HG02642 (cell line): ENCODE measurements around the gene TOR2A.

Experiments
- ATAC-seq: cut with Tn5 transposase; IDR thresholded peaks from one replicate; pipeline ENCODE4 v1.9.1; 2021; ENCODE audit warnings: mild to moderate bottlenecking; ENCODE audit not compliant: unreplicated experiment, poor library complexity

The TOR2A gene

GRCh38 chr9:127746959-127747569 lies 12.0 kb upstream of the TOR2A start:
- no peak for ATAC-seq

GRCh38 chr9:127744398-127745110 lies 9.5 kb upstream of the TOR2A start:
- no peak for ATAC-seq

- no peak for ATAC-seq
Observed at GRCh38 chr9:127742435-127743088, 7.5 kb upstream of the TOR2A start.

GRCh38 chr9:127741831-127742434 lies 6.8 kb upstream of the TOR2A start:
- no peak for ATAC-seq

GRCh38 chr9:127739614-127740330 lies 4.7 kb upstream of the TOR2A start:
- no peak for ATAC-seq

- ATAC-seq, result no peak
Observed at GRCh38 chr9:127738666-127739065, 3.6 kb upstream of the TOR2A start.

- no peak for ATAC-seq
Observed at GRCh38 chr9:127735530-127736185, 564 bp upstream of the TOR2A start.

GRCh38 chr9:127734247-127734746 lies 797 bp downstream of the TOR2A start:
- ATAC-seq, result no peak

GRCh38 chr9:127733614-127734013 lies 1.5 kb downstream of the TOR2A start:
- ATAC-seq, result no peak

- ATAC-seq, result no peak
Observed at GRCh38 chr9:127732444-127732843, 2.6 kb downstream of the TOR2A start.

- ATAC-seq, result no peak
Observed at GRCh38 chr9:127731938-127732337, 3.2 kb downstream of the TOR2A start.

GRCh38 chr9:127730799-127731410 lies 4.2 kb downstream of the TOR2A start:
- ATAC-seq, result no peak

GRCh38 chr9:127730262-127730661 lies 4.8 kb downstream of the TOR2A start:
- no peak for ATAC-seq

GRCh38 chr9:127729522-127730256 lies 5.4 kb downstream of the TOR2A start:
- no peak for ATAC-seq

- no peak for ATAC-seq
Observed at GRCh38 chr9:127728808-127729207, 6.3 kb downstream of the TOR2A start.

GRCh38 chr9:127726871-127727270 lies 8.2 kb downstream of the TOR2A start:
- no peak for ATAC-seq

- ATAC-seq, result no peak
Observed at GRCh38 chr9:127724012-127724411, 11.1 kb downstream of the TOR2A start.

GRCh38 chr9:127723444-127723843 lies 11.7 kb downstream of the TOR2A start:
- no peak for ATAC-seq

- ATAC-seq, result no peak
Observed at GRCh38 chr9:127723013-127723412, 12.1 kb downstream of the TOR2A start.
